GM12878 (cell line): ENCODE measurements around the gene TMEM259. TPM values are rescaled to one million over a fixed set of nuclear protein-coding genes. Genes with fewer than 3 reads are reported as not detected.

Experiments used
- ATAC-seq: fragments of 200-7000 bp; cut with Tn5 transposase; 3 replicates; pipeline ENCODE4 v1.9.1; 2020; ENCODE audit warnings: mild to moderate bottlenecking, moderate library complexity
- BruUV-seq: library from RNA; stranded (reverse); fragments of 400-500 nt; replicated peaks from 2 replicates; lab custom pipeline; 2021; lab: Mats Ljungman, UMichigan
- CTCF ChIA-PET: fragments of 300-600 bp; sonication (Branson Sonifier 250); formaldehyde crosslinking; extraction: SDS; loops from one replicate; lab custom pipeline; 2021; ENCODE audit warnings: inconsistent platforms; lab: Yijun Ruan, JAX
- POLR2A ChIA-PET: fragments of 350-600 bp; formaldehyde crosslinking; extraction: SDS; loops from one replicate; lab custom pipeline; 2021; ENCODE audit warnings: inconsistent platforms; lab: Charles Lee
- RAD21 ChIA-PET: fragments of 300-600 bp; sonication (Branson Sonifier 250); formaldehyde crosslinking; loops from one replicate; lab custom pipeline; 2023; ENCODE audit warnings: antibody characterized with exemption; ENCODE audit not compliant: unreplicated experiment; lab: Charles Lee
- SMC1A ChIA-PET: fragments of 300-600 bp; sonication (Branson Sonifier 250); formaldehyde crosslinking; loops from one replicate; lab custom pipeline; 2023; ENCODE audit not compliant: unreplicated experiment, uncharacterized antibody; lab: Charles Lee
- DNase-seq: peaks from one replicate; pipeline ENCODE4 v3.0.0-alpha.2; 2011; ENCODE audit warnings: low read depth, low spot score
- FAIRE-seq: peaks from 3 replicates; lab custom pipeline; 2011; peaks lifted over from hg19 to GRCh38; lab: Jason Lieb, UNC
- H2AFZ ChIP-seq: 2 replicates; pipeline ENCODE4 v1.6.0; 2011; ENCODE audit warnings: low read depth, low read length, control low read depth; ENCODE audit not compliant: control insufficient read depth
- H3K27ac ChIP-seq: 2 replicates; pipeline ENCODE4 v1.5.1; 2011; ENCODE audit warnings: control low read depth; ENCODE audit not compliant: control insufficient read depth, insufficient read depth
- H3K27me3 ChIP-seq, 2 experiments: replicated peaks in 1 of 2; 2 replicates each; pipeline versions ENCODE4 v1.6.0 to v1.6.1; 2011; ENCODE audit warnings: low read length in 1 of 2; ENCODE audit not compliant: control insufficient read depth in 2 of 2, insufficient read depth in 2 of 2
- H3K36me3 ChIP-seq, 2 experiments: 2 replicates each; pipeline ENCODE4 v1.5.1; 2011; ENCODE audit warnings: low read length in 1 of 2; ENCODE audit not compliant: control insufficient read depth in 2 of 2, insufficient read depth in 2 of 2
- H3K4me1 ChIP-seq: 2 replicates; pipeline ENCODE4 v1.6.1; 2011; ENCODE audit warnings: mild to moderate bottlenecking, low read length, moderate library complexity, mixed read lengths; ENCODE audit not compliant: control insufficient read depth, insufficient read depth
- H3K4me2 ChIP-seq: 2 replicates; pipeline ENCODE4 v1.6.0; 2011; ENCODE audit warnings: control low read depth; ENCODE audit not compliant: control insufficient read depth, insufficient read depth
- H3K4me3 ChIP-seq: fragments of 200-600 bp; sonication (generic); 2 replicates; pipeline ENCODE4 v1.5.1; 2016
- H3K79me2 ChIP-seq: 2 replicates; pipeline ENCODE4 v1.6.0; 2011; ENCODE audit warnings: low read length; ENCODE audit not compliant: control insufficient read depth, insufficient read depth
- H3K9ac ChIP-seq: 2 replicates; pipeline ENCODE4 v1.8.0; 2011; ENCODE audit warnings: low read length, control low read depth, mixed read lengths; ENCODE audit not compliant: control insufficient read depth, insufficient read depth
- H3K9me3 ChIP-seq: replicated peaks from 3 replicates; pipeline ENCODE4 v1.5.1; 2011; ENCODE audit warnings: mild to moderate bottlenecking, low read length; ENCODE audit not compliant: control insufficient read depth, insufficient read depth
- H4K20me1 ChIP-seq: 2 replicates; pipeline ENCODE4 v1.6.0; 2011; ENCODE audit not compliant: control insufficient read depth, insufficient read depth
- BCL3 ChIP-seq: IDR thresholded peaks from 2 replicates; pipeline ENCODE4 v1.6.1; 2011; ENCODE audit warnings: borderline replicate concordance, low read depth, mild to moderate bottlenecking, moderate library complexity, low read length; ENCODE audit not compliant: insufficient read depth, poor library complexity, severe bottlenecking
- BCLAF1 ChIP-seq: fragments of 450-650 bp; IDR thresholded peaks from 2 replicates; pipeline ENCODE4 v1.6.1; 2017; ENCODE audit warnings: antibody characterized with exemption, mild to moderate bottlenecking, moderate library complexity
- DPF2 ChIP-seq: fragments of 450-650 bp; IDR thresholded peaks from 2 replicates; pipeline ENCODE4 v1.6.1; 2017; ENCODE audit warnings: mild to moderate bottlenecking
- EGR1 ChIP-seq, 2 experiments: IDR thresholded peaks; 1 replicate in 1 of 2; 2 replicates in 1 of 2; pipeline ENCODE4 v1.6.1; 2011 to 2012; ENCODE audit warnings: low read depth in 2 of 2, low read length in 2 of 2, borderline replicate concordance in 1 of 2, mild to moderate bottlenecking in 1 of 2, moderate library complexity in 1 of 2
- NR2C2 ChIP-seq: IDR thresholded peaks from 2 replicates; pipeline ENCODE4 v1.6.1; 2011; ENCODE audit warnings: borderline replicate concordance, low read depth; ENCODE audit not compliant: control insufficient read depth, insufficient read length
- PBX3 ChIP-seq: IDR thresholded peaks from 2 replicates; pipeline ENCODE4 v1.6.1; 2011; ENCODE audit warnings: mild to moderate bottlenecking, low read depth, low read length, moderate library complexity; ENCODE audit not compliant: insufficient replicate concordance
- POU2F2 ChIP-seq: IDR thresholded peaks from 3 replicates; pipeline ENCODE4 v1.6.1; 2011; ENCODE audit warnings: low read depth, mild to moderate bottlenecking, low read length, borderline replicate concordance
- RUNX3 ChIP-seq: IDR thresholded peaks from 2 replicates; pipeline ENCODE4 v1.6.1; 2012; ENCODE audit warnings: low read length, inconsistent platforms
- SIN3A ChIP-seq: IDR thresholded peaks from 2 replicates; pipeline ENCODE4 v1.6.1; 2012; ENCODE audit warnings: low read depth, low read length, improper control_type of control experiment
- STAT3 ChIP-seq: IDR thresholded peaks from 2 replicates; pipeline ENCODE4 v1.6.1; 2011; ENCODE audit warnings: low read depth, low read length, improper control_type of control experiment
- ZBTB33 ChIP-seq: fragments of 450-650 bp; IDR thresholded peaks from 2 replicates; pipeline ENCODE4 v1.6.1; 2017; ENCODE audit warnings: mild to moderate bottlenecking
- WGBS: methylation state at CpG from one replicate; pipeline ENCODE4 v1.1.6; 2016; ENCODE audit warnings: low lambda C conversion rate; ENCODE audit not compliant: insufficient replicate concordance, insufficient coverage; ENCODE audit errors: missing lambda C conversion rate; 5-methylcytosine and 5-hydroxymethylcytosine counted together
- in situ Hi-C: fragments of 300-500 bp; cut with MboI; formaldehyde crosslinking; loops from 9 replicates; pipeline ENCODE4 v1.14.3; 2018; ENCODE audit warnings: mixed read lengths
- intact Hi-C: fragments of 100-400 bp; cut with micrococcal nuclease; formaldehyde crosslinking; loops from one replicate; pipeline ENCODE4 v1.14.2; 2022; ENCODE audit not compliant: unreplicated experiment
- polyA plus RNA-seq, 11 experiments: library from polyadenylated mRNA; depleted of rRNA in 4 of 11; unstranded in 6 of 11; stranded (reverse) in 5 of 11; fragments of >200 nt; fragmentation: Nextera tagmentation in 4 of 11; fragmentation: Illumina TruSeq in 1 of 11; extraction: Ambion mirVana in 4 of 11; extraction: Trizol in 1 of 11; gene quantifications; 1 replicate in 1 of 11; 2 replicates in 10 of 11; pipeline versions ENCODE4 v1.2.1 to v1.2.3, GENCODE V29; 2011 to 2016; ENCODE audit warnings: inconsistent platforms in 2 of 11, missing spikeins in 2 of 11, low read depth in 1 of 11
- total RNA-seq, 4 experiments: library from RNA; depleted of rRNA in 3 of 4; stranded (reverse); fragments of >200 nt in 3 of 4; fragmentation: Illumina TruSeq in 1 of 4; extraction: Trizol in 1 of 4; gene quantifications; 2 replicates each; pipeline versions ENCODE4 v1.2.1 to v1.2.3, GENCODE V29; 2013 to 2021

TMEM259 gene
- total and polyA plus RNA-seq, 10 of the 15 experiments (the other 5 are each of a cell fraction or from before 2014, with no cell fraction given) = 0.43 to 184 (median 62.0) TPM

GRCh38 chr19:1038978-1039645, 18.2 kb upstream of the TMEM259 start:
- Histone ChIP-seq H3K4me3 (peak overlapping the region; percentile 49), H3K4me2 (peak overlapping the region; percentile 73), H3K9ac (peak overlapping the region; percentile 9; the same call in 1 of the 2 replicates), H3K9me3 (no peaks in the 10 kb centered on the region; the same call in 2 of the 3 replicates), H3K79me2 (peaks cover 3% of the 10 kb centered on the region; the same call in 1 of the 2 replicates), H3K27me3 (no peaks in the 10 kb centered on the region), H3K4me1 (peaks cover 38% of the 10 kb centered on the region), H4K20me1 (no peaks in the 10 kb centered on the region), H3K27ac (peak overlapping the region; percentile 78), H2AFZ (no peak overlapping the region), H3K36me3 (peaks cover 7 to 8% of the 10 kb centered on the region in 2 experiments; a peak in 3 of 4 replicates)
- BruUV-seq = no TSS peak
- 39% methylated on average over 22 of the region's 22 CpGs for WGBS
- intact Hi-C loops = no loop called here
- DNase-seq (no peak), FAIRE-seq (no peak), ATAC-seq (no peak)
- in situ Hi-C loops = no loop called here
- ChIA-PET POLR2A (interaction anchor here (0.6 to 6.3 kb wide), 12 partner anchors 12 to 147 kb away, joined by 3 to 83 read pairs (median 6); partner anchors contain the start of genes ARHGAP45, CNN2, GPX4 and RNU6-2), SMC1A (interaction anchor here (0.9 to 5.9 kb wide), 5 partner anchors 11 to 64 kb away, joined by 3 to 22 read pairs (median 4); partner anchors contain the start of gene CNN2), RAD21 (interaction anchor here (1.0 to 4.5 kb wide), 5 partner anchors 11 to 91 kb away, joined by 3 to 39 read pairs (median 4); partner anchors contain the start of genes ARHGAP45 and CNN2), CTCF (interaction anchor here (0.9 to 2.3 kb wide), 7 partner anchors 11 to 230 kb away, joined by 3 to 11 read pairs (median 4); partner anchors contain the start of genes CIRBP and CNN2)
- no peak for TF ChIP-seq RUNX3
- no peak for TF ChIP-seq POU2F2
- TF ChIP-seq BCL3 = no peak
- no peak for TF ChIP-seq DPF2
- no peak for TF ChIP-seq ZBTB33
- no peak for TF ChIP-seq STAT3
- TF ChIP-seq BCLAF1 = no peak
- TF ChIP-seq SIN3A = no peak
- 0 out of 3 replicates have a peak, but pooled peaks of 1 of the 2 experiments have one; percentile 5 for TF ChIP-seq EGR1 (IDR thresholded peaks at IDR 0.05; ENCODE audit: borderline replicate concordance in 1 of 2, low read depth in 2 of 2, low read length in 2 of 2)
- TF ChIP-seq NR2C2 = no peak
- TF ChIP-seq PBX3 = peak; percentile 7
